HepG2 (cell line): Measurements from ENCODE around the gene SLC35B4. TPM values are rescaled to one million over a fixed set of nuclear protein-coding genes. Genes with fewer than 3 reads are reported as not detected.
A peak's percentile ranks its signal among the peaks of the same experiment; 100 is the strongest.

Experiments
- AKAP8 ChIP-seq: sonication (generic); formaldehyde crosslinking; IDR thresholded peaks from 2 replicates; pipeline ENCODE4 v1.5.1; 2020; ENCODE audit warnings: mild to moderate bottlenecking, missing genetic modification reagents
- FLYWCH1 ChIP-seq: sonication (generic); formaldehyde crosslinking; IDR thresholded peaks from 2 replicates; pipeline ENCODE4 v1.8.1; 2023; ENCODE audit warnings: mild to moderate bottlenecking, missing genetic modification reagents
- MBD4 ChIP-seq: IDR thresholded peaks from 2 replicates; pipeline ENCODE4 v1.6.1; 2012; ENCODE audit warnings: low read length, inconsistent platforms, borderline replicate concordance
- MTA3 ChIP-seq: sonication (generic); formaldehyde crosslinking; IDR thresholded peaks from 2 replicates; pipeline ENCODE4 v1.4.0; 2020; ENCODE audit warnings: missing genetic modification reagents
- NFE2L1 ChIP-seq: sonication (generic); formaldehyde crosslinking; IDR thresholded peaks from 2 replicates; pipeline ENCODE4 v1.4.0; 2020; ENCODE audit warnings: missing genetic modification reagents, mild to moderate bottlenecking, borderline replicate concordance
- NFE2L2 ChIP-seq: fragments of 150-350 bp; IDR thresholded peaks from 2 replicates; pipeline ENCODE4 v1.6.1; 2014; ENCODE audit warnings: low read length
- NFYB ChIP-seq: sonication (generic); formaldehyde crosslinking; IDR thresholded peaks from 2 replicates; pipeline ENCODE4 v1.4.0; 2020; ENCODE audit warnings: missing genetic modification reagents
- YY1 ChIP-seq: IDR thresholded peaks from 2 replicates; pipeline ENCODE4 v1.6.1; 2011; ENCODE audit warnings: low read length, low read depth, moderate library complexity, mild to moderate bottlenecking; ENCODE audit not compliant: insufficient read depth, insufficient replicate concordance
- ZBTB7B ChIP-seq: sonication (generic); formaldehyde crosslinking; IDR thresholded peaks from 2 replicates; pipeline ENCODE4 v1.4.0; 2020; ENCODE audit warnings: missing genetic modification reagents
- ZKSCAN5 ChIP-seq: sonication (generic); formaldehyde crosslinking; IDR thresholded peaks from 2 replicates; pipeline ENCODE4 v1.5.1; 2020; ENCODE audit warnings: mild to moderate bottlenecking, missing genetic modification reagents
- ZNF136 ChIP-seq: sonication (generic); formaldehyde crosslinking; IDR thresholded peaks from 2 replicates; pipeline ENCODE4 v1.8.1; 2022; ENCODE audit warnings: low read depth, mild to moderate bottlenecking, moderate library complexity, missing genetic modification reagents
- ZNF329 ChIP-seq: sonication (generic); formaldehyde crosslinking; IDR thresholded peaks from 2 replicates; pipeline ENCODE4 v1.9.0; 2021; ENCODE audit warnings: low read depth, mild to moderate bottlenecking, missing genetic modification reagents
- ZNF337 ChIP-seq: sonication (generic); formaldehyde crosslinking; IDR thresholded peaks from 2 replicates; pipeline ENCODE4 v1.5.1; 2020; ENCODE audit warnings: missing genetic modification reagents, low read depth, mild to moderate bottlenecking, borderline replicate concordance
- ZNF558 ChIP-seq: sonication (generic); formaldehyde crosslinking; IDR thresholded peaks from 2 replicates; pipeline ENCODE4 v1.9.0; 2022; ENCODE audit warnings: mild to moderate bottlenecking, missing genetic modification reagents, borderline replicate concordance
- ZNF891 ChIP-seq: sonication (generic); formaldehyde crosslinking; IDR thresholded peaks from 2 replicates; pipeline ENCODE4 v1.5.0; 2020; ENCODE audit warnings: mild to moderate bottlenecking, missing genetic modification reagents
- polyA plus RNA-seq, 8 experiments: library from polyadenylated mRNA; depleted of rRNA in 3 of 8; stranded (reverse) in 7 of 8; unstranded in 1 of 8; fragments of >200 nt; fragmentation: Illumina TruSeq in 4 of 8; extraction: Trizol in 4 of 8; gene quantifications; 2 replicates each; pipeline versions ENCODE4 v1.2.1 to v1.2.3, GENCODE V29; 2011 to 2016; ENCODE audit warnings: low read depth in 4 of 8, missing spikeins in 1 of 8, mixed read lengths in 1 of 8; ENCODE audit not compliant: insufficient read depth in 1 of 8
- total RNA-seq, 5 experiments: library from RNA; depleted of rRNA; stranded (reverse); fragments of >200 nt; fragmentation: Illumina TruSeq; extraction: Trizol; gene quantifications; 2 replicates each; pipeline ENCODE4 v1.2.3, GENCODE V29; 2016; ENCODE audit warnings: low read depth in 1 of 5
- TF ChIP-seq, protein P1 (sequence below): sonication (generic); formaldehyde crosslinking; IDR thresholded peaks from 2 replicates; pipeline ENCODE4 v1.5.0; 2020; ENCODE audit warnings: missing genetic modification reagents
- TF ChIP-seq, protein P2 (sequence below): IDR thresholded peaks from 2 replicates; pipeline ENCODE4 v1.6.1; 2016; ENCODE audit warnings: low read depth, borderline replicate concordance
- TF ChIP-seq, protein P3 (sequence below): IDR thresholded peaks from 2 replicates; pipeline ENCODE4 v1.6.1; 2016; ENCODE audit warnings: missing compliant biosample characterization, missing genetic modification reagents, borderline replicate concordance
- TF ChIP-seq, protein P4 (sequence below): sonication (generic); formaldehyde crosslinking; IDR thresholded peaks from 2 replicates; pipeline ENCODE4 v1.5.1; 2020; ENCODE audit warnings: missing genetic modification reagents, mild to moderate bottlenecking, borderline replicate concordance
- TF ChIP-seq, protein P5 (sequence below), 2 experiments: sonication (generic) in 1 of 2; formaldehyde crosslinking in 1 of 2; IDR thresholded peaks; 2 replicates each; pipeline versions ENCODE4 v1.4.0 to v1.6.1; 2016 to 2020; ENCODE audit warnings: borderline replicate concordance in 1 of 2, low read depth in 1 of 2, mild to moderate bottlenecking in 1 of 2, missing genetic modification reagents in 1 of 2

Gene SLC35B4
- total and polyA plus RNA-seq, 2 of the 13 experiments (the other 11 are each of a cell fraction or from before 2014, with no cell fraction given), result 17.1 to 17.8 TPM

DNA sequence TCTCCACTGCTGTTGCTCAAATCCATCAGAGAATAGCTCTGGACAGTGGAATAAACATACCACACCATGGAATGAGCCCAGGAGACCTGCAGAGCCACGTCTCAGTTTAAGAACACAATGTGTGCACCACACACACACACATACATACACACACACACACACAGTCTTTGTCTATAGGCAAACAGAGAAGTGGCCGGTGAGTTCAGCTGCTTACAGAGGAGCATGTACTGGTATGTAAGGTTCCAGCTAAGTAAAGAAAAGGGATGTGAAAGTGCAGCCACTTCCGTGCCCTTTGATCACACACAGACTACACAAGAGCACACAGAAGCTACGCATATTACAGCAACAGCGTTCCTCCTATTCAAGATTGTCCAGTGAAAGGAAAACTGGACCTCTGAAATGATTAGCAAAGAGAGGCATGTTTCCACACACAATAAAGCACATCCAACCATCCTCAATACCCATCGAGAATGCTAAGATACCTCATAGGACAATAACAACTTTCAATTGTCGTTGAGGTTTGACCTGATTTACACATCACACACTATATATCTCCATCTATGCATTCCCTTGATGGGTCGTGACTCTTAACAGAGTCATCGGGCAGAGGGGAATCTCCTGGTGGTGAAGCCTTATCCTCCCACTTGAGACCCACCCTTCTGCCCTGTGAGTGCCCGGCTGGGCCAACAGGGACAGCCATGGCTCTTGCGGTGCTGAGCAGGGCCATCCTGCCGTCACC, 23.6 kb downstream of the SLC35B4 start (continued):
- TF ChIP-seq, protein P1, sequence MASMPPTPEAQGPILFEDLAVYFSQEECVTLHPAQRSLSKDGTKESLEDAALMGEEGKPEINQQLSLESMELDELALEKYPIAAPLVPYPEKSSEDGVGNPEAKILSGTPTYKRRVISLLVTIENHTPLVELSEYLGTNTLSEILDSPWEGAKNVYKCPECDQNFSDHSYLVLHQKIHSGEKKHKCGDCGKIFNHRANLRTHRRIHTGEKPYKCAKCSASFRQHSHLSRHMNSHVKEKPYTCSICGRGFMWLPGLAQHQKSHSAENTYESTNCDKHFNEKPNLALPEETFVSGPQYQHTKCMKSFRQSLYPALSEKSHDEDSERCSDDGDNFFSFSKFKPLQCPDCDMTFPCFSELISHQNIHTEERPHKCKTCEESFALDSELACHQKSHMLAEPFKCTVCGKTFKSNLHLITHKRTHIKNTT, result no peak
- TF ChIP-seq, protein P2, sequence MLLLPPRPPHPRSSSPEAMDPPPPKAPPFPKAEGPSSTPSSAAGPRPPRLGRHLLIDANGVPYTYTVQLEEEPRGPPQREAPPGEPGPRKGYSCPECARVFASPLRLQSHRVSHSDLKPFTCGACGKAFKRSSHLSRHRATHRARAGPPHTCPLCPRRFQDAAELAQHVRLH, result 0 out of 2 replicates have a peak, but pooled peaks have one; percentile 60
- TF ChIP-seq, protein P3, sequence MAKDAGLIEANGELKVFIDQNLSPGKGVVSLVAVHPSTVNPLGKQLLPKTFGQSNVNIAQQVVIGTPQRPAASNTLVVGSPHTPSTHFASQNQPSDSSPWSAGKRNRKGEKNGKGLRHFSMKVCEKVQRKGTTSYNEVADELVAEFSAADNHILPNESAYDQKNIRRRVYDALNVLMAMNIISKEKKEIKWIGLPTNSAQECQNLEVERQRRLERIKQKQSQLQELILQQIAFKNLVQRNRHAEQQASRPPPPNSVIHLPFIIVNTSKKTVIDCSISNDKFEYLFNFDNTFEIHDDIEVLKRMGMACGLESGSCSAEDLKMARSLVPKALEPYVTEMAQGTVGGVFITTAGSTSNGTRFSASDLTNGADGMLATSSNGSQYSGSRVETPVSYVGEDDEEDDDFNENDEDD (CRISPR knock-in tag), result no peak
- no peak for TF ChIP-seq NFE2L1 (CRISPR knock-in tag)
- TF ChIP-seq NFE2L2, result no peak
- no peak for TF ChIP-seq ZKSCAN5 (CRISPR knock-in tag)
- TF ChIP-seq MTA3 (CRISPR knock-in tag), result no peak
- no peak for TF ChIP-seq ZNF329 (CRISPR knock-in tag)
- TF ChIP-seq ZNF337 (CRISPR knock-in tag), result no peak
- TF ChIP-seq MBD4, result no peak
- no peak for TF ChIP-seq YY1
- TF ChIP-seq, protein P4, sequence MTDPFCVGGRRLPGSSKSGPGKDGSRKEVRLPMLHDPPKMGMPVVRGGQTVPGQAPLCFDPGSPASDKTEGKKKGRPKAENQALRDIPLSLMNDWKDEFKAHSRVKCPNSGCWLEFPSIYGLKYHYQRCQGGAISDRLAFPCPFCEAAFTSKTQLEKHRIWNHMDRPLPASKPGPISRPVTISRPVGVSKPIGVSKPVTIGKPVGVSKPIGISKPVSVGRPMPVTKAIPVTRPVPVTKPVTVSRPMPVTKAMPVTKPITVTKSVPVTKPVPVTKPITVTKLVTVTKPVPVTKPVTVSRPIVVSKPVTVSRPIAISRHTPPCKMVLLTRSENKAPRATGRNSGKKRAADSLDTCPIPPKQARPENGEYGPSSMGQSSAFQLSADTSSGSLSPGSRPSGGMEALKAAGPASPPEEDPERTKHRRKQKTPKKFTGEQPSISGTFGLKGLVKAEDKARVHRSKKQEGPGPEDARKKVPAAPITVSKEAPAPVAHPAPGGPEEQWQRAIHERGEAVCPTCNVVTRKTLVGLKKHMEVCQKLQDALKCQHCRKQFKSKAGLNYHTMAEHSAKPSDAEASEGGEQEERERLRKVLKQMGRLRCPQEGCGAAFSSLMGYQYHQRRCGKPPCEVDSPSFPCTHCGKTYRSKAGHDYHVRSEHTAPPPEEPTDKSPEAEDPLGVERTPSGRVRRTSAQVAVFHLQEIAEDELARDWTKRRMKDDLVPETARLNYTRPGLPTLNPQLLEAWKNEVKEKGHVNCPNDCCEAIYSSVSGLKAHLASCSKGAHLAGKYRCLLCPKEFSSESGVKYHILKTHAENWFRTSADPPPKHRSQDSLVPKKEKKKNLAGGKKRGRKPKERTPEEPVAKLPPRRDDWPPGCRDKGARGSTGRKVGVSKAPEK, result no peak
- no peak for TF ChIP-seq NFYB (CRISPR knock-in tag)
- TF ChIP-seq ZNF558 (CRISPR knock-in tag), result no peak
- TF ChIP-seq, protein P5, sequence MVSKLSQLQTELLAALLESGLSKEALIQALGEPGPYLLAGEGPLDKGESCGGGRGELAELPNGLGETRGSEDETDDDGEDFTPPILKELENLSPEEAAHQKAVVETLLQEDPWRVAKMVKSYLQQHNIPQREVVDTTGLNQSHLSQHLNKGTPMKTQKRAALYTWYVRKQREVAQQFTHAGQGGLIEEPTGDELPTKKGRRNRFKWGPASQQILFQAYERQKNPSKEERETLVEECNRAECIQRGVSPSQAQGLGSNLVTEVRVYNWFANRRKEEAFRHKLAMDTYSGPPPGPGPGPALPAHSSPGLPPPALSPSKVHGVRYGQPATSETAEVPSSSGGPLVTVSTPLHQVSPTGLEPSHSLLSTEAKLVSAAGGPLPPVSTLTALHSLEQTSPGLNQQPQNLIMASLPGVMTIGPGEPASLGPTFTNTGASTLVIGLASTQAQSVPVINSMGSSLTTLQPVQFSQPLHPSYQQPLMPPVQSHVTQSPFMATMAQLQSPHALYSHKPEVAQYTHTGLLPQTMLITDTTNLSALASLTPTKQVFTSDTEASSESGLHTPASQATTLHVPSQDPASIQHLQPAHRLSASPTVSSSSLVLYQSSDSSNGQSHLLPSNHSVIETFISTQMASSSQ (IDR thresholded peaks at IDR 0.05; ENCODE audit: low read depth), result 0 out of 2 replicates have a peak, but pooled peaks have one; percentile 24
- TF ChIP-seq, protein P5 (CRISPR knock-in tag; IDR thresholded peaks at IDR 0.05; ENCODE audit: borderline replicate concordance), result no peak
- no peak for TF ChIP-seq ZBTB7B
- TF ChIP-seq ZNF891, result no peak
- TF ChIP-seq AKAP8, result no peak
- no peak for TF ChIP-seq ZNF136 (CRISPR knock-in tag)
- no peak for TF ChIP-seq FLYWCH1 (CRISPR knock-in tag)
